Keratinocyte (primary cell): ENCODE data around the gene RNASE7.
"Not testable (repeated sequence)": the region's sequence is repeated elsewhere in the genome, so short reads cannot be mapped to it uniquely, and the experiment has no call there.

Experiments
- EZH2 ChIP-seq: IDR thresholded peaks from one replicate; pipeline ENCODE4 v1.6.1; 2012; ENCODE audit warnings: inconsistent platforms, mild to moderate bottlenecking, low read length, moderate library complexity
- TF ChIP-seq, protein P1 (sequence below), 3 experiments: IDR thresholded peaks in 1 of 3; conservative IDR thresholded peaks in 1 of 3; optimal IDR thresholded peaks in 1 of 3; 2 replicates in 2 of 3; 3 replicates in 1 of 3; pipeline versions ENCODE3 to v1.5.1; 2011; ENCODE audit warnings: low read length in 3 of 3, mild to moderate bottlenecking in 3 of 3, moderate library complexity in 2 of 3, control low read depth in 1 of 3, inconsistent platforms in 1 of 3; ENCODE audit not compliant: insufficient read depth in 2 of 3; ENCODE audit errors: extremely low read depth in 1 of 3

DNA sequence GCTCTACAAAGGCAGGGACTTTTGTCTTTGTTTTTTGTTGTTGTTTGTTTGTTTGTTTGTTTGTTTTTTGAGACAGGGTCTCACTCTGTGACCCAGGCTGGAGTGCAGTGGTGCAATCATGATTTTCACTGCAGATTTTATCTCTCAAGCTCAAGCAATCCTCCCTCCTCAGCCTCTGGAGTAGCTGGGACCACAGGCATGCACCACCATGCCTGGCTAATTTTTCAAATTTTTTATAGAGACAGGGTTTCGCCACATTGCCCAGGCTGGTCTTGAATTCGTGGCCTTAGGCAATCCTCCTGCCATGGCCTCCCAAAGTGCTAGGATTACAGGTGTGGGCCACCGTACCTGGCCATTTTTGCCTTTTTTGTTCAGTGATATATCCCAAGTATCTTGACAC lies 1.2 kb upstream of the RNASE7 start:
- TF ChIP-seq, protein P1, sequence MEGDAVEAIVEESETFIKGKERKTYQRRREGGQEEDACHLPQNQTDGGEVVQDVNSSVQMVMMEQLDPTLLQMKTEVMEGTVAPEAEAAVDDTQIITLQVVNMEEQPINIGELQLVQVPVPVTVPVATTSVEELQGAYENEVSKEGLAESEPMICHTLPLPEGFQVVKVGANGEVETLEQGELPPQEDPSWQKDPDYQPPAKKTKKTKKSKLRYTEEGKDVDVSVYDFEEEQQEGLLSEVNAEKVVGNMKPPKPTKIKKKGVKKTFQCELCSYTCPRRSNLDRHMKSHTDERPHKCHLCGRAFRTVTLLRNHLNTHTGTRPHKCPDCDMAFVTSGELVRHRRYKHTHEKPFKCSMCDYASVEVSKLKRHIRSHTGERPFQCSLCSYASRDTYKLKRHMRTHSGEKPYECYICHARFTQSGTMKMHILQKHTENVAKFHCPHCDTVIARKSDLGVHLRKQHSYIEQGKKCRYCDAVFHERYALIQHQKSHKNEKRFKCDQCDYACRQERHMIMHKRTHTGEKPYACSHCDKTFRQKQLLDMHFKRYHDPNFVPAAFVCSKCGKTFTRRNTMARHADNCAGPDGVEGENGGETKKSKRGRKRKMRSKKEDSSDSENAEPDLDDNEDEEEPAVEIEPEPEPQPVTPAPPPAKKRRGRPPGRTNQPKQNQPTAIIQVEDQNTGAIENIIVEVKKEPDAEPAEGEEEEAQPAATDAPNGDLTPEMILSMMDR (optimal IDR thresholded peaks at IDR 0.05 in 1 of 3, IDR thresholded peaks at IDR 0.05 in 1 of 3, conservative IDR thresholded peaks at IDR 0.05 in 1 of 3; ENCODE audit: extremely low read depth in 1 of 3, insufficient read depth in 2 of 3, low read length in 3 of 3) = not testable (repeated sequence)
- not testable (repeated sequence) for TF ChIP-seq EZH2
